Stimulated activated CD8-positive, alpha-beta memory T cell treated with anti-CD3 and anti-CD28 coated beads, Interleukin-2, amount 100 ng/mL, for 1 hour (primary cell): Measurements from ENCODE around the gene NUP210L.

ENCODE experiments used
- DNase-seq, 2 donors: peaks; one replicate each; pipeline ENCODE4 v3.0.0-alpha.2; 2020; ENCODE audit warnings: low read depth in 2 of 2

NUP210L gene

GRCh38 chr1:153945131-153945794 is 209.6 kb downstream of the NUP210L start:
- peak; percentile 57 to 68 for DNase-seq

- DNase-seq = no peak
These were observed 210.1 kb downstream of the NUP210L start for GRCh38 chr1:153944827-153945117.

- no peak for DNase-seq
These were observed 210.7 kb downstream of the NUP210L start for GRCh38 chr1:153944005-153944826.

- DNase-seq = no peak
These were observed 211.9 kb downstream of the NUP210L start for GRCh38 chr1:153942766-153943549.
